Measurements from ENCODE around the gene HBG2. TPM values are rescaled to one million over a fixed set of nuclear protein-coding genes. Genes with fewer than 3 reads are reported as not detected.

HBG2 gene
- polyA plus RNA-seq, 1 donor from 2014 or later = not detected

DNA sequence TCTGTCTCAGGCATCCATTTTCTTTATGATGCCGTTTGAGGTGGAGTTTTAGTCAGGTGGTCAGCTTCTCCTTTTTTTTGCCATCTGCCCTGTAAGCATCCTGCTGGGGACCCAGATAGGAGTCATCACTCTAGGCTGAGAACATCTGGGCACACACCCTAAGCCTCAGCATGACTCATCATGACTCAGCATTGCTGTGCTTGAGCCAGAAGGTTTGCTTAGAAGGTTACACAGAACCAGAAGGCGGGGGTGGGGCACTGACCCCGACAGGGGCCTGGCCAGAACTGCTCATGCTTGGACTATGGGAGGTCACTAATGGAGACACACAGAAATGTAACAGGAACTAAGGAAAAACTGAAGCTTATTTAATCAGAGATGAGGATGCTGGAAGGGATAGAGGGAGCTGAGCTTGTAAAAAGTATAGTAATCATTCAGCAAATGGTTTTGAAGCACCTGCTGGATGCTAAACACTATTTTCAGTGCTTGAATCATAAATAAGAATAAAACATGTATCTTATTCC is 26.1 kb upstream of the HBG2 start:
- TF ChIP-seq POLR2AphosphoS5 (IDR thresholded peaks at IDR 0.05) (no peak), EP300 (conservative IDR thresholded peaks at IDR 0.05; ENCODE audit: poor library complexity, severe bottlenecking) (no peak), SMC3 (conservative IDR thresholded peaks at IDR 0.05; ENCODE audit: poor library complexity) (no peak), REST (IDR thresholded peaks at IDR 0.05; ENCODE audit: borderline replicate concordance) (no peak), TAF1 (IDR thresholded peaks at IDR 0.05; ENCODE audit: low read depth) (no peak), RAD21 (conservative IDR thresholded peaks at IDR 0.05) (no peak), MXI1 (conservative IDR thresholded peaks at IDR 0.05; ENCODE audit: poor library complexity, severe bottlenecking) (no peak), EZH2 (IDR thresholded peaks at IDR 0.05; ENCODE audit: borderline replicate concordance, insufficient read depth, low read length, poor library complexity, severe bottlenecking) (no peak)
- TF ChIP-seq, protein P1, sequence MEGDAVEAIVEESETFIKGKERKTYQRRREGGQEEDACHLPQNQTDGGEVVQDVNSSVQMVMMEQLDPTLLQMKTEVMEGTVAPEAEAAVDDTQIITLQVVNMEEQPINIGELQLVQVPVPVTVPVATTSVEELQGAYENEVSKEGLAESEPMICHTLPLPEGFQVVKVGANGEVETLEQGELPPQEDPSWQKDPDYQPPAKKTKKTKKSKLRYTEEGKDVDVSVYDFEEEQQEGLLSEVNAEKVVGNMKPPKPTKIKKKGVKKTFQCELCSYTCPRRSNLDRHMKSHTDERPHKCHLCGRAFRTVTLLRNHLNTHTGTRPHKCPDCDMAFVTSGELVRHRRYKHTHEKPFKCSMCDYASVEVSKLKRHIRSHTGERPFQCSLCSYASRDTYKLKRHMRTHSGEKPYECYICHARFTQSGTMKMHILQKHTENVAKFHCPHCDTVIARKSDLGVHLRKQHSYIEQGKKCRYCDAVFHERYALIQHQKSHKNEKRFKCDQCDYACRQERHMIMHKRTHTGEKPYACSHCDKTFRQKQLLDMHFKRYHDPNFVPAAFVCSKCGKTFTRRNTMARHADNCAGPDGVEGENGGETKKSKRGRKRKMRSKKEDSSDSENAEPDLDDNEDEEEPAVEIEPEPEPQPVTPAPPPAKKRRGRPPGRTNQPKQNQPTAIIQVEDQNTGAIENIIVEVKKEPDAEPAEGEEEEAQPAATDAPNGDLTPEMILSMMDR (IDR thresholded peaks at IDR 0.05; ENCODE audit: poor library complexity, severe bottlenecking) = no peak
- no peaks in the 10 kb centered on the region for H3F3A ChIP-seq (ENCODE audit: insufficient read depth, low read length, poor library complexity, severe bottlenecking)
- H3K9me3 ChIP-seq (ENCODE audit: low read length) = no peaks in the 10 kb centered on the region
- H3K9me2 ChIP-seq (ENCODE audit: insufficient read depth, low read length) = no peaks in the 10 kb centered on the region
- H3K36me3 ChIP-seq (ENCODE audit: insufficient read depth, low read length) = no peaks in the 10 kb centered on the region
- H3K79me2 ChIP-seq (replicated peaks; ENCODE audit: insufficient read depth, low read length) = no peaks in the 10 kb centered on the region
- H3K4me2 ChIP-seq (ENCODE audit: low read length) = no peak overlapping the region
- H2AFZ ChIP-seq (ENCODE audit: low read depth, low read length) = no peak overlapping the region
- H3K4me3 ChIP-seq (ENCODE audit: low read length) = no peak overlapping the region
- H3K27me3 ChIP-seq (ENCODE audit: insufficient read depth, low read depth, low read length) = no peaks in the 10 kb centered on the region
- H3K27ac ChIP-seq (ENCODE audit: low read length) = no peak overlapping the region
- H4K20me1 ChIP-seq (ENCODE audit: insufficient read depth) = no peaks in the 10 kb centered on the region
- no peak overlapping the region for H3K9ac ChIP-seq (ENCODE audit: low read length)

- Histone ChIP-seq H3K4me2 (ENCODE audit: low read length) (no peak overlapping the region), H3K27me3 (ENCODE audit: insufficient read depth, low read depth, low read length) (no peaks in the 10 kb centered on the region), H3K79me2 (replicated peaks; ENCODE audit: insufficient read depth, low read length) (no peaks in the 10 kb centered on the region), H3F3A (ENCODE audit: insufficient read depth, low read length, poor library complexity, severe bottlenecking) (no peaks in the 10 kb centered on the region), H3K9me2 (ENCODE audit: insufficient read depth, low read length) (no peaks in the 10 kb centered on the region), H3K4me3 (ENCODE audit: low read length) (no peak overlapping the region), H4K20me1 (ENCODE audit: insufficient read depth) (no peaks in the 10 kb centered on the region), H3K9ac (ENCODE audit: low read length) (no peak overlapping the region), H2AFZ (ENCODE audit: low read depth, low read length) (no peak overlapping the region), H3K36me3 (ENCODE audit: insufficient read depth, low read length) (no peaks in the 10 kb centered on the region), H3K27ac (ENCODE audit: low read length) (no peak overlapping the region), H3K9me3 (ENCODE audit: low read length) (no peaks in the 10 kb centered on the region)
- TF ChIP-seq EP300 (conservative IDR thresholded peaks at IDR 0.05; ENCODE audit: poor library complexity, severe bottlenecking) (no peak), SMC3 (conservative IDR thresholded peaks at IDR 0.05; ENCODE audit: poor library complexity) (no peak), RAD21 (conservative IDR thresholded peaks at IDR 0.05) (no peak), MXI1 (conservative IDR thresholded peaks at IDR 0.05; ENCODE audit: poor library complexity, severe bottlenecking) (no peak), EZH2 (IDR thresholded peaks at IDR 0.05; ENCODE audit: borderline replicate concordance, insufficient read depth, low read length, poor library complexity, severe bottlenecking) (no peak), REST (IDR thresholded peaks at IDR 0.05; ENCODE audit: borderline replicate concordance) (no peak)
Observed at GRCh38 chr11:5279471-5280090, 25.0 kb upstream of the HBG2 start.
